WTC11 (cell line): ENCODE results near the gene POLR2E.

Source experiments
- CTCF ChIP-seq: fragments of 200-600 bp; IDR thresholded peaks from 2 replicates; pipeline ENCODE4 v1.8.0; 2022; ENCODE audit warnings: antibody characterized with exemption
- JAZF1 ChIP-seq: fragments of 250-450 bp; sonication (Bioruptor Pico); IDR thresholded peaks from 2 replicates; pipeline ENCODE4 v1.9.0; 2021; ENCODE audit warnings: moderate library complexity, mild to moderate bottlenecking, inconsistent platforms
- JUN ChIP-seq: sonication (generic); formaldehyde crosslinking; IDR thresholded peaks from 2 replicates; pipeline ENCODE4 v1.8.0; 2023; ENCODE audit warnings: mild to moderate bottlenecking, missing genetic modification reagents
- NR1H2 ChIP-seq: sonication (generic); formaldehyde crosslinking; IDR thresholded peaks from 2 replicates; pipeline ENCODE4 v1.9.0; 2021; ENCODE audit warnings: mild to moderate bottlenecking, moderate library complexity, missing genetic modification reagents
- OVOL2 ChIP-seq: fragments of 250-450 bp; sonication (Bioruptor Pico); IDR thresholded peaks from 2 replicates; pipeline ENCODE4 v1.9.0; 2021; ENCODE audit warnings: mild to moderate bottlenecking, borderline replicate concordance
- SP1 ChIP-seq: sonication (generic); formaldehyde crosslinking; conservative IDR thresholded peaks from 2 replicates; pipeline ENCODE4 v1.8.1; 2022; ENCODE audit warnings: missing genetic modification reagents
- TEAD1 ChIP-seq: sonication (generic); formaldehyde crosslinking; IDR thresholded peaks from 2 replicates; pipeline ENCODE4 v1.8.0; 2022; ENCODE audit warnings: mild to moderate bottlenecking, missing genetic modification reagents
- ZMAT4 ChIP-seq: fragments of 250-450 bp; sonication (Bioruptor Pico); IDR thresholded peaks from 2 replicates; pipeline ENCODE4 v1.9.0; 2021; ENCODE audit warnings: mild to moderate bottlenecking
- ZNF416 ChIP-seq: fragments of 250-450 bp; sonication (Bioruptor Pico); IDR thresholded peaks from 2 replicates; pipeline ENCODE4 v1.9.0; 2021; ENCODE audit warnings: mild to moderate bottlenecking, inconsistent platforms
- TF ChIP-seq, protein P1 (sequence below): sonication (generic); formaldehyde crosslinking; IDR thresholded peaks from 2 replicates; pipeline ENCODE4 v1.8.1; 2023; ENCODE audit warnings: mild to moderate bottlenecking, moderate library complexity, missing genetic modification reagents

DNA sequence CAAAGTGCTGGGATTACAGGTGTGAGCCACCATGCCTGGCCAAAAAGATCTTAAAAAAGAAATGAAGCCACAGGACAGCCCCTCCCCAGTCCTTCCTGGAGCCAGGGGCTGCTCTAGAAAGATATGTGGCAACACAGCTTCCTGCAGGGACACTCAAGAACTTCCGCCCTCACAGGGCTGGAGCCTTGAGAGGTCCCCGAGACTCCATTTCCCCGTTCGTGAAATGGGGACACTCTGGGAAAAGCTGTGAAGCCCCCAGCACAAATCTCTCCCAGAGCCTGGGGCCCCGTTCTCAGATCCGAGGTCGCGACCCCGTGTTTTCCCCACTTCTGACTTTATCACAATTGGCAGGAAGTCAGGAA, 6.1 kb upstream of the POLR2E start:
- TF ChIP-seq CTCF = no peak
- no peak for TF ChIP-seq SP1 (CRISPR knock-in tag)
- TF ChIP-seq NR1H2 (CRISPR knock-in tag) = no peak
- no peak for TF ChIP-seq TEAD1 (CRISPR knock-in tag)
- TF ChIP-seq JAZF1 (CRISPR knock-in tag) = no peak
- TF ChIP-seq ZMAT4 (CRISPR knock-in tag) = no peak
- no peak for TF ChIP-seq OVOL2
- TF ChIP-seq, protein P1, sequence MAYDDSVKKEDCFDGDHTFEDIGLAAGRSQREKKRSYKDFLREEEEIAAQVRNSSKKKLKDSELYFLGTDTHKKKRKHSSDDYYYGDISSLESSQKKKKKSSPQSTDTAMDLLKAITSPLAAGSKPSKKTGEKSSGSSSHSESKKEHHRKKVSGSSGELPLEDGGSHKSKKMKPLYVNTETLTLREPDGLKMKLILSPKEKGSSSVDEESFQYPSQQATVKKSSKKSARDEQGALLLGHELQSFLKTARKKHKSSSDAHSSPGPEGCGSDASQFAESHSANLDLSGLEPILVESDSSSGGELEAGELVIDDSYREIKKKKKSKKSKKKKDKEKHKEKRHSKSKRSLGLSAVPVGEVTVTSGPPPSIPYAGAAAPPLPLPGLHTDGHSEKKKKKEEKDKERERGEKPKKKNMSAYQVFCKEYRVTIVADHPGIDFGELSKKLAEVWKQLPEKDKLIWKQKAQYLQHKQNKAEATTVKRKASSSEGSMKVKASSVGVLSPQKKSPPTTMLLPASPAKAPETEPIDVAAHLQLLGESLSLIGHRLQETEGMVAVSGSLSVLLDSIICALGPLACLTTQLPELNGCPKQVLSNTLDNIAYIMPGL (CRISPR knock-in tag) = no peak
- no peak for TF ChIP-seq ZNF416 (CRISPR knock-in tag)
- no peak for TF ChIP-seq JUN (CRISPR knock-in tag)
